H1 (cell line): ENCODE results near the gene PTPRD. TPM values are rescaled to one million over a fixed set of nuclear protein-coding genes. Genes with fewer than 3 reads are reported as not detected.

Experiments
- CTCF ChIA-PET: fragments of 300-600 bp; sonication (Branson Sonifier 250); formaldehyde crosslinking; loops from one replicate; lab custom pipeline; 2021; ENCODE audit not compliant: partially characterized antibody; lab: Charles Lee
- POLR2A ChIA-PET: fragments of 300-600 bp; sonication (Branson Sonifier 250); formaldehyde crosslinking; loops from one replicate; lab custom pipeline; 2021; ENCODE audit warnings: inconsistent platforms; ENCODE audit not compliant: partially characterized antibody; lab: Charles Lee
- DNase-seq, 2 experiments: peaks; one replicate each; pipeline versions ENCODE4 v3.0.0 to v3.0.0-alpha.2; 2010 to 2022; ENCODE audit warnings: low spot score in 2 of 2, low read depth in 1 of 2, mixed read lengths in 1 of 2
- FAIRE-seq: peaks from 2 replicates; lab custom pipeline; 2011; peaks lifted over from hg19 to GRCh38; lab: Jason Lieb, UNC
- H2AFZ ChIP-seq: 2 replicates; pipeline ENCODE4 v1.8.1; 2012; ENCODE audit warnings: low read length, inconsistent platforms
- H2AK5ac ChIP-seq: 2 replicates; pipeline ENCODE4 v1.6.1; 2013; ENCODE audit warnings: low read depth, low read length
- H2BK120ac ChIP-seq: replicated peaks from 2 replicates; pipeline ENCODE3; 2013; ENCODE audit warnings: low read depth, low read length, inconsistent platforms
- H2BK12ac ChIP-seq: 2 replicates; pipeline ENCODE4 v1.6.1; 2013; ENCODE audit warnings: low read depth, low read length
- H2BK15ac ChIP-seq: 2 replicates; pipeline ENCODE4 v1.6.1; 2013; ENCODE audit warnings: low read length
- H2BK20ac ChIP-seq: 2 replicates; pipeline ENCODE4 v1.6.1; 2013; ENCODE audit warnings: low read length
- H2BK5ac ChIP-seq: 2 replicates; pipeline ENCODE4 v1.6.1; 2013; ENCODE audit warnings: low read depth, low read length
- H3K14ac ChIP-seq: 2 replicates; pipeline ENCODE4 v1.6.1; 2013; ENCODE audit warnings: inconsistent platforms; ENCODE audit not compliant: insufficient read length
- H3K18ac ChIP-seq: 2 replicates; pipeline ENCODE4 v1.6.1; 2013; ENCODE audit warnings: low read length; ENCODE audit errors: extremely low read depth
- H3K23ac ChIP-seq: 2 replicates; pipeline ENCODE4 v1.6.1; 2013; ENCODE audit warnings: inconsistent platforms; ENCODE audit not compliant: insufficient read length
- H3K23me2 ChIP-seq: 2 replicates; pipeline ENCODE4 v1.6.1; 2013; ENCODE audit warnings: low read depth, low read length
- H3K27ac ChIP-seq: 2 replicates; pipeline ENCODE4 v1.6.1; 2011; ENCODE audit warnings: low read depth, low read length, inconsistent platforms
- H3K27me3 ChIP-seq, 4 experiments: replicated peaks in 1 of 4; 1 replicate in 1 of 4; 2 replicates in 3 of 4; pipeline versions ENCODE4 v1.6.1 to v1.8.1; 2011 to 2013; ENCODE audit warnings: low read length in 3 of 4, mild to moderate bottlenecking in 3 of 4, inconsistent platforms in 2 of 4, mixed read lengths in 2 of 4, moderate library complexity in 1 of 4; ENCODE audit not compliant: control insufficient read depth in 3 of 4, insufficient read depth in 3 of 4; ENCODE audit errors: extremely low read depth in 1 of 4
- H3K36me3 ChIP-seq, 4 experiments: 2 replicates each; pipeline versions ENCODE4 v1.6.1 to v1.8.1; 2011 to 2013; ENCODE audit warnings: mild to moderate bottlenecking in 4 of 4, low read length in 3 of 4, moderate library complexity in 2 of 4, control low read depth in 1 of 4, inconsistent platforms in 1 of 4; ENCODE audit not compliant: insufficient read depth in 4 of 4, control insufficient read depth in 2 of 4
- H3K4ac ChIP-seq: replicated peaks from 2 replicates; pipeline ENCODE3; 2013; ENCODE audit warnings: low read length, low read depth, mixed read lengths, inconsistent platforms; ENCODE audit not compliant: insufficient read length
- H3K4me1 ChIP-seq, 4 experiments: replicated peaks in 1 of 4; 1 replicate in 1 of 4; 2 replicates in 3 of 4; pipeline versions ENCODE4 v1.6.1 to v1.8.1; 2011 to 2013; ENCODE audit warnings: low read length in 3 of 4, inconsistent platforms in 2 of 4, mixed read lengths in 1 of 4; ENCODE audit not compliant: insufficient read depth in 4 of 4, control insufficient read depth in 3 of 4
- H3K4me2 ChIP-seq, 2 experiments: 2 replicates each; pipeline versions ENCODE4 v1.6.1 to v1.8.1; 2011 to 2013; ENCODE audit warnings: low read depth in 2 of 2, low read length in 2 of 2, control low read depth in 1 of 2, inconsistent platforms in 1 of 2, mild to moderate bottlenecking in 1 of 2; ENCODE audit not compliant: insufficient read depth in 1 of 2
- H3K4me3 ChIP-seq, 4 experiments: fragments of 200-600, 300-600 bp in 1 of 4; sonication (generic), shearing (Covaris generic), sonication (Bioruptor Twin) in 1 of 4; 2 replicates each; pipeline versions ENCODE4 v1.5.1 to v1.8.1; 2011 to 2016; ENCODE audit warnings: low read length in 4 of 4, low read depth in 3 of 4, control low read depth in 2 of 4, inconsistent platforms in 2 of 4, mild to moderate bottlenecking in 2 of 4, mixed read lengths in 1 of 4, moderate library complexity in 1 of 4; ENCODE audit not compliant: insufficient read depth in 2 of 4; ENCODE audit errors: extremely low read depth in 1 of 4
- H3K56ac ChIP-seq: replicated peaks from 2 replicates; pipeline ENCODE3; 2013; ENCODE audit warnings: low read depth, mild to moderate bottlenecking, mixed read lengths, low read length, inconsistent platforms; ENCODE audit not compliant: insufficient read length
- H3K79me1 ChIP-seq: 2 replicates; pipeline ENCODE4 v1.6.1; 2013; ENCODE audit warnings: low read depth, low read length, control low read depth
- H3K79me2 ChIP-seq, 2 experiments: 2 replicates each; pipeline versions ENCODE4 v1.6.1 to v1.8.1; 2012 to 2013; ENCODE audit warnings: low read length in 2 of 2, mild to moderate bottlenecking in 2 of 2, inconsistent platforms in 1 of 2; ENCODE audit not compliant: insufficient read depth in 2 of 2, control insufficient read depth in 1 of 2
- H3K9ac ChIP-seq, 4 experiments: replicated peaks in 1 of 4; 1 replicate in 1 of 4; 2 replicates in 3 of 4; pipeline versions ENCODE4 v1.6.1 to v1.8.1; 2011 to 2013; ENCODE audit warnings: low read depth in 3 of 4, low read length in 3 of 4, control low read depth in 2 of 4, mild to moderate bottlenecking in 2 of 4, moderate library complexity in 2 of 4, inconsistent platforms in 1 of 4; ENCODE audit errors: extremely low read depth in 1 of 4
- H3K9me3 ChIP-seq, 2 experiments: 2 replicates each; pipeline versions ENCODE4 v1.6.1 to v1.8.1; 2012 to 2013; ENCODE audit warnings: mild to moderate bottlenecking in 2 of 2, moderate library complexity in 2 of 2, control low read depth in 1 of 2, inconsistent platforms in 1 of 2, low read depth in 1 of 2, low read length in 1 of 2, mixed read lengths in 1 of 2; ENCODE audit not compliant: insufficient read depth in 2 of 2
- H4K20me1 ChIP-seq, 2 experiments: replicated peaks in 1 of 2; 2 replicates each; pipeline versions ENCODE3 to v1.8.1; 2011 to 2013; ENCODE audit warnings: inconsistent platforms in 2 of 2, low read length in 2 of 2, mild to moderate bottlenecking in 1 of 2; ENCODE audit not compliant: insufficient read depth in 2 of 2, control insufficient read depth in 1 of 2
- H4K5ac ChIP-seq: 2 replicates; pipeline ENCODE4 v1.6.1; 2013; ENCODE audit warnings: low read length, low read depth, mixed read lengths, inconsistent platforms; ENCODE audit not compliant: insufficient read length
- H4K8ac ChIP-seq: 2 replicates; pipeline ENCODE4 v1.8.0; 2013; ENCODE audit warnings: mild to moderate bottlenecking, moderate library complexity, low read length, inconsistent platforms; ENCODE audit not compliant: insufficient read depth; ENCODE audit errors: extremely low read depth
- H4K91ac ChIP-seq: replicated peaks from 2 replicates; pipeline ENCODE3; 2013; ENCODE audit warnings: low read length, mixed read lengths, inconsistent platforms; ENCODE audit not compliant: insufficient read length
- ATF3 ChIP-seq: IDR thresholded peaks from 2 replicates; pipeline ENCODE4 v1.6.1; 2011; ENCODE audit warnings: low read depth, mild to moderate bottlenecking, low read length; ENCODE audit not compliant: insufficient read depth
- HDAC6 ChIP-seq: IDR thresholded peaks from one replicate; pipeline ENCODE4 v1.7.1; 2012; ENCODE audit warnings: low read depth, mild to moderate bottlenecking, inconsistent platforms, low read length, moderate library complexity
- WGBS, 2 experiments: shearing (Covaris generic) in 1 of 2; methylation state at CpG; one replicate each; pipeline versions ENCODE4 v1.1.6 to v1.1.7; 2013 to 2015; ENCODE audit warnings: low lambda C conversion rate in 2 of 2, mixed read lengths in 2 of 2, inconsistent platforms in 1 of 2, low coverage in 1 of 2, missing lambda C conversion rate in 1 of 2; ENCODE audit not compliant: insufficient replicate concordance in 2 of 2, insufficient coverage in 1 of 2, insufficient read length in 1 of 2; ENCODE audit errors: extremely low coverage in 1 of 2, missing lambda C conversion rate in 1 of 2; 5-methylcytosine and 5-hydroxymethylcytosine counted together
- polyA plus RNA-seq, 7 experiments: library from polyadenylated mRNA; depleted of rRNA in 3 of 7; stranded (reverse) in 5 of 7; unstranded in 2 of 7; fragments of >200 nt in 5 of 7; fragments of 200-250 nt in 2 of 7; gene quantifications; 1 replicate in 5 of 7; 2 replicates in 1 of 7; 4 replicates in 1 of 7; pipeline versions ENCODE4 v1.2.1 to v1.2.3, GENCODE V29; 2011 to 2013; ENCODE audit warnings: missing spikeins in 2 of 7, mixed read lengths in 2 of 7
- total RNA-seq: library from RNA; stranded (reverse); fragmentation: NEBNext Ultra II Directional; extraction: Animal tissue kit (Norgen Biotek cat#: 25700); gene quantifications from 2 replicates; pipeline ENCODE4 v1.2.1, GENCODE V29; 2021

PTPRD gene
- total and polyA plus RNA-seq, 2 of the 8 experiments (the other 6 are each of a cell fraction or from before 2014, with no cell fraction given) = 17.2 to 77.0 TPM

GRCh38 chr9:8709731-8710130 is 1903.1 kb downstream of the PTPRD start:
- no peak overlapping the region for H2AFZ ChIP-seq
- no peak overlapping the region for H4K5ac ChIP-seq
- no peak overlapping the region for H2BK12ac ChIP-seq
- H3K27ac ChIP-seq = no peak overlapping the region
- no peak overlapping the region for H2AK5ac ChIP-seq
- H2BK5ac ChIP-seq = no peak overlapping the region
- no peak overlapping the region for H4K91ac ChIP-seq
- H3K4me1 ChIP-seq = peaks cover 0 to 4% (median 1%) of the 10 kb centered on the region in 4 experiments; a peak in 2 of 7 replicates
- no peak overlapping the region for H3K9ac ChIP-seq
- no peaks in the 10 kb centered on the region for H3K27me3 ChIP-seq
- TF ChIP-seq HDAC6 (no peak), ATF3 (no peak)
- no peak overlapping the region for H3K23ac ChIP-seq
- H3K9me3 ChIP-seq = no peaks in the 10 kb centered on the region
- no peak overlapping the region for H3K56ac ChIP-seq
- no peak overlapping the region for H3K4me3 ChIP-seq
- no peak overlapping the region for H3K18ac ChIP-seq
- no peak for DNase-seq
- H3K4ac ChIP-seq = no peak overlapping the region
- no peaks in the 10 kb centered on the region for H4K20me1 ChIP-seq
- no peak overlapping the region for H2BK120ac ChIP-seq
- no peak overlapping the region for H2BK20ac ChIP-seq
- WGBS, 2 experiments = 97% methylated on average over 4 of the region's 4 CpGs; no CpG with 5 or more reads in 1 of the 2 experiments
- FAIRE-seq = no peak
- H2BK15ac ChIP-seq = no peak overlapping the region
- no peaks in the 10 kb centered on the region for H3K79me1 ChIP-seq
- ChIA-PET POLR2A (no interaction called here), CTCF (interaction anchor here (1.2 kb wide), 1 partner anchor 9 kb away, joined by 4 read pairs; no protein-coding TSS in a partner anchor)
- H3K4me2 ChIP-seq = no peak overlapping the region
- no peak overlapping the region for H4K8ac ChIP-seq
- H3K23me2 ChIP-seq = no peaks in the 10 kb centered on the region
- H3K36me3 ChIP-seq = no peaks in the 10 kb centered on the region
- H3K79me2 ChIP-seq = no peaks in the 10 kb centered on the region
- H3K14ac ChIP-seq = no peak overlapping the region
